Mucosa of descending colon (tissue), 3 donors: ENCODE results near the gene MRPS5. TPM values are rescaled to one million over a fixed set of nuclear protein-coding genes. Genes with fewer than 3 reads are reported as not detected.

Experiments used
- ATAC-seq: fragments of 200-7000 bp; cut with Tn5 transposase; one replicate; pipeline ENCODE4 v1.9.1; 2020; ENCODE audit warnings: mild to moderate bottlenecking, moderate library complexity
- DNase-seq, 3 donors: peaks; one replicate each; pipeline ENCODE4 v3.0.0-alpha.2; 2020
- H3K36me3 ChIP-seq: fragments of 200-600 bp; one replicate; pipeline ENCODE4 v1.8.0; 2021; ENCODE audit warnings: low read depth, mild to moderate bottlenecking
- H3K4me1 ChIP-seq: fragments of 200-600 bp; one replicate; pipeline ENCODE4 v1.8.0; 2021; ENCODE audit warnings: low read depth, mild to moderate bottlenecking
- H3K4me3 ChIP-seq: fragments of 200-600 bp; one replicate; pipeline ENCODE4 v1.8.0; 2021; ENCODE audit warnings: mild to moderate bottlenecking
- H3K9me3 ChIP-seq: fragments of 200-600 bp; one replicate; pipeline ENCODE4 v1.8.0; 2021; ENCODE audit warnings: mild to moderate bottlenecking
- intact Hi-C, 2 donors: fragments of 100-400 bp; cut with DNase I in 1 of 2; cut with micrococcal nuclease in 1 of 2; formaldehyde crosslinking; loops; one replicate each; pipeline versions ENCODE4 v1.11.0 to v1.11.1; 2022; cut with DNase I, micrococcal nuclease
- total RNA-seq, 3 donors: library from RNA; stranded (reverse); fragmentation: NEBNext Ultra II Directional in 2 of 3; extraction: Animal tissue kit (Norgen Biotek cat#: 25700) in 2 of 3; gene quantifications; one replicate each; pipeline versions ENCODE4 v1.2.1 to v1.2.4, GENCODE V29; 2021 to 2023
- TF ChIP-seq, protein P1 (sequence below): fragments of 200-600 bp; IDR thresholded peaks from one replicate; pipeline ENCODE4 v1.8.0; 2022; ENCODE audit warnings: antibody characterized with exemption, mild to moderate bottlenecking
- donor health status: DM: no; HTN: no; CAD: no; lungs with moderate emphysema.
- donor health status: DM: no; HTN: no; CAD: no.
- donor health status: DM: no; HTN: yes; CAD: no.

Gene MRPS5
- total RNA-seq, 3 donors from 2014 or later: 65.1 to 69.6 (median 68.6) TPM

DNA sequence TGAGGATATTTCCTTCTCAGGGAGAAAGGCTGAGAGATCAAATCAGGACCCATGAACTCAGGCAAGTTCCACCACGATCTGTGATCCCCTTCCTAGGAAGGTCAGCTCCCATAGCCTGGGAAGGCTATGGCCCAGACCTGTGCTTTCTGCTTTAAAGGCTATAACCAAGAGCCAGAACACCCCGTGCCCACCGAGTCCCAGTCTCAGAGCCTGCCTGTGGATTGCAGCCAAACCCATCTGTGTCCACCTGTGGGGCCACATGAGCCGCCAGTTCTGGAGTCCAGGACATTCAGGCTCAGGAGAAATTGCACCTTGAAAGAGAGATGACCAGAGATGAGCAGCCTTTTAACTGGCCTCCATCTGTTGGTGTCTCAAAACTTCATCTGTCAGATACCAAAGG lies 49.2 kb downstream of the MRPS5 start:
- TF ChIP-seq, protein P1, sequence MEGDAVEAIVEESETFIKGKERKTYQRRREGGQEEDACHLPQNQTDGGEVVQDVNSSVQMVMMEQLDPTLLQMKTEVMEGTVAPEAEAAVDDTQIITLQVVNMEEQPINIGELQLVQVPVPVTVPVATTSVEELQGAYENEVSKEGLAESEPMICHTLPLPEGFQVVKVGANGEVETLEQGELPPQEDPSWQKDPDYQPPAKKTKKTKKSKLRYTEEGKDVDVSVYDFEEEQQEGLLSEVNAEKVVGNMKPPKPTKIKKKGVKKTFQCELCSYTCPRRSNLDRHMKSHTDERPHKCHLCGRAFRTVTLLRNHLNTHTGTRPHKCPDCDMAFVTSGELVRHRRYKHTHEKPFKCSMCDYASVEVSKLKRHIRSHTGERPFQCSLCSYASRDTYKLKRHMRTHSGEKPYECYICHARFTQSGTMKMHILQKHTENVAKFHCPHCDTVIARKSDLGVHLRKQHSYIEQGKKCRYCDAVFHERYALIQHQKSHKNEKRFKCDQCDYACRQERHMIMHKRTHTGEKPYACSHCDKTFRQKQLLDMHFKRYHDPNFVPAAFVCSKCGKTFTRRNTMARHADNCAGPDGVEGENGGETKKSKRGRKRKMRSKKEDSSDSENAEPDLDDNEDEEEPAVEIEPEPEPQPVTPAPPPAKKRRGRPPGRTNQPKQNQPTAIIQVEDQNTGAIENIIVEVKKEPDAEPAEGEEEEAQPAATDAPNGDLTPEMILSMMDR: no peak
- H3K9me3 ChIP-seq: no peaks in the 10 kb centered on the region
- DNase-seq: no peak
- no peaks in the 10 kb centered on the region for H3K36me3 ChIP-seq
- peaks cover 3% of the 10 kb centered on the region for H3K4me1 ChIP-seq
- intact Hi-C loops: no loop called here
- no peak for ATAC-seq
- no peak overlapping the region for H3K4me3 ChIP-seq

DNA sequence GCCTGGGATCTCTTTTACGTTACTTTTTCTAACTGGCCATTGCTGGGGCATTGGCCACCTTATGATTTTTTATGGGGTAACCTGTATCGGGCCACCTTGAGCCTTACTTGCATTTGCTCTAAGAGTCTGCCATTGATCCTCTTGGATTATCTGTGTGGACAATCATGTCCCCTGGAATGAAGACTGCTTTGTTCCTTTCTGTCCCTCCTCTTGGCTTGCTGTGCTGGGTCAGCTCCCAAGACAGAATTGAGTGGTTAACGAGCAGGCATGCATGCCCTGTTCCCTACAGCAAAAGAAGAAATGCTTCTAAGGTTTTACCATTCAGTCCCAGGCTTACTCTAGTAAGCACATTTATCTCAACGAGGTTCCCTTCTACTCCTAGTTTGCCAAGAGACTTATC lies 49.8 kb downstream of the MRPS5 start:
- Histone ChIP-seq H3K36me3 (no peaks in the 10 kb centered on the region), H3K4me3 (no peak overlapping the region), H3K9me3 (no peaks in the 10 kb centered on the region), H3K4me1 (no peaks in the 10 kb centered on the region)
- no peak for ATAC-seq
- intact Hi-C loops: no loop called here
- TF ChIP-seq, protein P1: no peak
- DNase-seq: no peak

- H3K36me3 ChIP-seq: no peaks in the 10 kb centered on the region
- DNase-seq (no peak), ATAC-seq (no peak)
- H3K4me3 ChIP-seq: no peak overlapping the region
- H3K9me3 ChIP-seq: no peaks in the 10 kb centered on the region
- TF ChIP-seq, protein P1: no peak
- H3K4me1 ChIP-seq: no peaks in the 10 kb centered on the region
- intact Hi-C loops: no loop called here
Measured at GRCh38 chr2:95069465-95069864, 52.1 kb downstream of the MRPS5 start.

- intact Hi-C loops: no loop called here
- Histone ChIP-seq H3K4me3 (no peak overlapping the region), H3K36me3 (no peaks in the 10 kb centered on the region), H3K9me3 (no peaks in the 10 kb centered on the region), H3K4me1 (no peaks in the 10 kb centered on the region)
- DNase-seq (no peak), ATAC-seq (no peak)
- TF ChIP-seq, protein P1: no peak
Measured at GRCh38 chr2:95068256-95068655, 53.4 kb downstream of the MRPS5 start.

DNA sequence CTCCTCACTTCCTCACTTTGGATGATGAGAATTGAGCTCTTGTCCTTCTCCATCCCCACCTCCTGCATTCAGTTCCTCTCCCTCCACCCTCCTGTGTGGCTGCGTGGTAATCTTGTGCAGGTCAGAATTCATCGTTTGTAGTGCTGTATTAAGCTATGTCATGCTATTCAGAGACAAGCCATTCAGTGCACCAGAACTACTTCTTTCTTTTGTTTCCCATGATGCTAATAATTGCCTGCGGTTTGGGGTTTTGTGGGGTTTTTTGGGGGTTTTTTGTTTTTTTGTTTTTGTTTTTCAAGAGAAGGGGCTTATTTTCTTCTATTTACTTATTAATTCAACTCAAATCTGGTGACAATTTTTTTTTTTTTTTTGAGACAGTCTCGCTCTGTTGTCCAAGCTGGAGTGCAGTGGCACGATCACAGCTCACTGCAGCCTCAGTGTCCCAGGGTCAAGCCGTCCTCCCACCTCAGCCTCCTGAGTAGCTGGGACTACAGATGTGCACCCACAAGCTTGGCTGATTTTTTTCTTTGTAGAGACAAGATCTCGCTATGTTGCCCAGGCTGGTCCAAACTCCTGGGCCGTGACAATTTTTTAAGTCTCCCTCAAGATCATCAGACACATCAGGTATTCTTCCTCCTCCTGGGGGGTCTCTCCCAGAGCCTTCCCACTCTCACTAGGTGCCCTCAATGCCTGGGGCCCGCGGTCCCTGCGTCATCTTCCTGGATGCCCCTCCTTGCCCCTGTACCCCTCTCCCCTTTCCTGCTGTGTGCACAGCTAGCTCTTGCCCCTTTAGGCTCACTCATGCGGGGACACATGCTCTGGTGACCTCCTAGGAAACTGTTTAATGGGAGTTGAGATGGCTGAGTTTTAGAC lies 58.3 kb downstream of the MRPS5 start:
- Histone ChIP-seq H3K36me3 (no peaks in the 10 kb centered on the region), H3K4me1 (no peaks in the 10 kb centered on the region), H3K4me3 (no peak overlapping the region), H3K9me3 (no peaks in the 10 kb centered on the region)
- intact Hi-C loops: no loop called here
- DNase-seq: no peak
- TF ChIP-seq, protein P1: no peak
- ATAC-seq: no peak
